ENCODE results near the gene MRM2. TPM values are rescaled to one million over a fixed set of nuclear protein-coding genes. Genes with fewer than 3 reads are reported as not detected.

MRM2 gene
- total RNA-seq, 1 experiment from 2014 or later, result 34.7 TPM

DNA sequence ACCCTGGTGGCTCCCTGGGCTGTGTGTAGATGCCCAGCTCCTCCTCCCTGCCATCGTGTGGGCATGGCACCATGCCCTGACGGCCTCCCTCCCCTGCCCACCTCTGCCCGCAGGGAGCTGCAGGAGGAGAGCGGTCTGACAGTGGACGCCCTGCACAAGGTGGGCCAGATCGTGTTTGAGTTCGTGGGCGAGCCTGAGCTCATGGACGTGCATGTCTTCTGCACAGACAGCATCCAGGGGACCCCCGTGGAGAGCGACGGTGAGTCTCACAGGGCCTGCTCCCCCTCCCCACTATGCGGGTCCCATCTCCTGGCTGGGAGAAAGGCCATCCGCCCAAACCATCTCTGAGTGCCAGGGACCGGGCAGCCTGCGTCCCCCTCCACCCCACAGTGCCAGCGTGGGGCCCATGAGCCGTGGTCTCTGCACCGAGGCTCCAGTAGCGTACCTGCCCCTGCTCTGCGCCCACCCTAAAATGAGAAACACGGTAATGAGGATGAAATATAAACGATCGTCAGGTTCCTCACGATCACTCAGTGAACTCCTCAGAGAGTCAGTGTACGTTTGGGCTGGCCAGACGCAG is 7.8 kb upstream of the MRM2 start:
- ATAC-seq (no peak), DNase-seq (ENCODE audit: low read depth, low spot score) (no peak)
- TF ChIP-seq CEBPB (IDR thresholded peaks at IDR 0.05; ENCODE audit: low read depth), result no peak
- TF ChIP-seq, protein P1, sequence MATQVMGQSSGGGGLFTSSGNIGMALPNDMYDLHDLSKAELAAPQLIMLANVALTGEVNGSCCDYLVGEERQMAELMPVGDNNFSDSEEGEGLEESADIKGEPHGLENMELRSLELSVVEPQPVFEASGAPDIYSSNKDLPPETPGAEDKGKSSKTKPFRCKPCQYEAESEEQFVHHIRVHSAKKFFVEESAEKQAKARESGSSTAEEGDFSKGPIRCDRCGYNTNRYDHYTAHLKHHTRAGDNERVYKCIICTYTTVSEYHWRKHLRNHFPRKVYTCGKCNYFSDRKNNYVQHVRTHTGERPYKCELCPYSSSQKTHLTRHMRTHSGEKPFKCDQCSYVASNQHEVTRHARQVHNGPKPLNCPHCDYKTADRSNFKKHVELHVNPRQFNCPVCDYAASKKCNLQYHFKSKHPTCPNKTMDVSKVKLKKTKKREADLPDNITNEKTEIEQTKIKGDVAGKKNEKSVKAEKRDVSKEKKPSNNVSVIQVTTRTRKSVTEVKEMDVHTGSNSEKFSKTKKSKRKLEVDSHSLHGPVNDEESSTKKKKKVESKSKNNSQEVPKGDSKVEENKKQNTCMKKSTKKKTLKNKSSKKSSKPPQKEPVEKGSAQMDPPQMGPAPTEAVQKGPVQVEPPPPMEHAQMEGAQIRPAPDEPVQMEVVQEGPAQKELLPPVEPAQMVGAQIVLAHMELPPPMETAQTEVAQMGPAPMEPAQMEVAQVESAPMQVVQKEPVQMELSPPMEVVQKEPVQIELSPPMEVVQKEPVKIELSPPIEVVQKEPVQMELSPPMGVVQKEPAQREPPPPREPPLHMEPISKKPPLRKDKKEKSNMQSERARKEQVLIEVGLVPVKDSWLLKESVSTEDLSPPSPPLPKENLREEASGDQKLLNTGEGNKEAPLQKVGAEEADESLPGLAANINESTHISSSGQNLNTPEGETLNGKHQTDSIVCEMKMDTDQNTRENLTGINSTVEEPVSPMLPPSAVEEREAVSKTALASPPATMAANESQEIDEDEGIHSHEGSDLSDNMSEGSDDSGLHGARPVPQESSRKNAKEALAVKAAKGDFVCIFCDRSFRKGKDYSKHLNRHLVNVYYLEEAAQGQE (IDR thresholded peaks at IDR 0.05; ENCODE audit: low read depth), result no peak
- TF ChIP-seq CBX3 (IDR thresholded peaks at IDR 0.05; ENCODE audit: low read depth), result no peak
- no peak for TF ChIP-seq RAD21 (IDR thresholded peaks at IDR 0.05; ENCODE audit: low read depth)
- TF ChIP-seq, protein P2, sequence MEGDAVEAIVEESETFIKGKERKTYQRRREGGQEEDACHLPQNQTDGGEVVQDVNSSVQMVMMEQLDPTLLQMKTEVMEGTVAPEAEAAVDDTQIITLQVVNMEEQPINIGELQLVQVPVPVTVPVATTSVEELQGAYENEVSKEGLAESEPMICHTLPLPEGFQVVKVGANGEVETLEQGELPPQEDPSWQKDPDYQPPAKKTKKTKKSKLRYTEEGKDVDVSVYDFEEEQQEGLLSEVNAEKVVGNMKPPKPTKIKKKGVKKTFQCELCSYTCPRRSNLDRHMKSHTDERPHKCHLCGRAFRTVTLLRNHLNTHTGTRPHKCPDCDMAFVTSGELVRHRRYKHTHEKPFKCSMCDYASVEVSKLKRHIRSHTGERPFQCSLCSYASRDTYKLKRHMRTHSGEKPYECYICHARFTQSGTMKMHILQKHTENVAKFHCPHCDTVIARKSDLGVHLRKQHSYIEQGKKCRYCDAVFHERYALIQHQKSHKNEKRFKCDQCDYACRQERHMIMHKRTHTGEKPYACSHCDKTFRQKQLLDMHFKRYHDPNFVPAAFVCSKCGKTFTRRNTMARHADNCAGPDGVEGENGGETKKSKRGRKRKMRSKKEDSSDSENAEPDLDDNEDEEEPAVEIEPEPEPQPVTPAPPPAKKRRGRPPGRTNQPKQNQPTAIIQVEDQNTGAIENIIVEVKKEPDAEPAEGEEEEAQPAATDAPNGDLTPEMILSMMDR (IDR thresholded peaks at IDR 0.05 in 2 of 3, conservative IDR thresholded peaks at IDR 0.05 in 1 of 3; ENCODE audit: borderline replicate concordance in 1 of 3, insufficient read depth in 1 of 3, low read depth in 2 of 3, low read length in 2 of 3), result no peak
- TF ChIP-seq SRF (IDR thresholded peaks at IDR 0.05; ENCODE audit: low read depth), result no peak
- TF ChIP-seq ZFX (IDR thresholded peaks at IDR 0.05), result no peak
- TF ChIP-seq SP1 (IDR thresholded peaks at IDR 0.05; ENCODE audit: low read depth), result no peak
- no peak for TF ChIP-seq EZH2phosphoT487 (IDR thresholded peaks at IDR 0.05; ENCODE audit: borderline replicate concordance)
- no peak for TF ChIP-seq POLR2AphosphoS5 (IDR thresholded peaks at IDR 0.05; ENCODE audit: low read depth, low read length)
- no peak for TF ChIP-seq TCF7L2 (IDR thresholded peaks at IDR 0.05; ENCODE audit: borderline replicate concordance, extremely low read depth, insufficient read depth, insufficient read length)
- no peak for TF ChIP-seq POLR2A (IDR thresholded peaks at IDR 0.05; ENCODE audit: borderline replicate concordance, extremely low read depth, insufficient read depth, insufficient read length)
- no peak for TF ChIP-seq JUND (IDR thresholded peaks at IDR 0.05)
- TF ChIP-seq FOSL1 (IDR thresholded peaks at IDR 0.05; ENCODE audit: low read depth), result no peak
- TF ChIP-seq YY1 (IDR thresholded peaks at IDR 0.05; ENCODE audit: extremely low read depth, insufficient replicate concordance, low read depth, low read length), result no peak
- TF ChIP-seq ELF1 (IDR thresholded peaks at IDR 0.05; ENCODE audit: borderline replicate concordance, low read depth), result no peak
- TF ChIP-seq ZNF274 (IDR thresholded peaks at IDR 0.05; ENCODE audit: low read depth, low read length), result no peak
- TF ChIP-seq, protein P3, sequence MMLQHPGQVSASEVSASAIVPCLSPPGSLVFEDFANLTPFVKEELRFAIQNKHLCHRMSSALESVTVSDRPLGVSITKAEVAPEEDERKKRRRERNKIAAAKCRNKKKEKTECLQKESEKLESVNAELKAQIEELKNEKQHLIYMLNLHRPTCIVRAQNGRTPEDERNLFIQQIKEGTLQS (IDR thresholded peaks at IDR 0.05), result no peak
- TF ChIP-seq, protein P4, sequence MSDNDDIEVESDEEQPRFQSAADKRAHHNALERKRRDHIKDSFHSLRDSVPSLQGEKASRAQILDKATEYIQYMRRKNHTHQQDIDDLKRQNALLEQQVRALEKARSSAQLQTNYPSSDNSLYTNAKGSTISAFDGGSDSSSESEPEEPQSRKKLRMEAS (IDR thresholded peaks at IDR 0.05), result no peak
- TF ChIP-seq, protein P5, sequence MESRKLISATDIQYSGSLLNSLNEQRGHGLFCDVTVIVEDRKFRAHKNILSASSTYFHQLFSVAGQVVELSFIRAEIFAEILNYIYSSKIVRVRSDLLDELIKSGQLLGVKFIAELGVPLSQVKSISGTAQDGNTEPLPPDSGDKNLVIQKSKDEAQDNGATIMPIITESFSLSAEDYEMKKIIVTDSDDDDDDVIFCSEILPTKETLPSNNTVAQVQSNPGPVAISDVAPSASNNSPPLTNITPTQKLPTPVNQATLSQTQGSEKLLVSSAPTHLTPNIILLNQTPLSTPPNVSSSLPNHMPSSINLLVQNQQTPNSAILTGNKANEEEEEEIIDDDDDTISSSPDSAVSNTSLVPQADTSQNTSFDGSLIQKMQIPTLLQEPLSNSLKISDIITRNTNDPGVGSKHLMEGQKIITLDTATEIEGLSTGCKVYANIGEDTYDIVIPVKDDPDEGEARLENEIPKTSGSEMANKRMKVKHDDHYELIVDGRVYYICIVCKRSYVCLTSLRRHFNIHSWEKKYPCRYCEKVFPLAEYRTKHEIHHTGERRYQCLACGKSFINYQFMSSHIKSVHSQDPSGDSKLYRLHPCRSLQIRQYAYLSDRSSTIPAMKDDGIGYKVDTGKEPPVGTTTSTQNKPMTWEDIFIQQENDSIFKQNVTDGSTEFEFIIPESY (IDR thresholded peaks at IDR 0.05; ENCODE audit: extremely low read depth, insufficient replicate concordance, low read length), result no peak
- 0 out of 4 replicates have a peak, but pooled peaks cover 0 to 5% of the 10 kb centered on the region in 2 experiments for H3K4me1 ChIP-seq (ENCODE audit: control insufficient read depth in 1 of 2, insufficient read depth in 2 of 2, low read length in 2 of 2)
- H2AFZ ChIP-seq (ENCODE audit: low read depth, low read length, poor library complexity, severe bottlenecking), result no peak overlapping the region
- BruUV-seq (replicated peaks), result no TSS peak
- no peak overlapping the region for H3K27ac ChIP-seq (ENCODE audit: low read depth, low read length)
- H3K9ac ChIP-seq (ENCODE audit: low read length), result no peak overlapping the region
- no peaks in the 10 kb centered on the region for H3K27me3 ChIP-seq (ENCODE audit: insufficient read depth, low read length)
- H3K9me2 ChIP-seq (ENCODE audit: insufficient read depth), result no peaks in the 10 kb centered on the region
- RAD21 ChIA-PET (ENCODE audit: low non-redundant PET in 1 of 2, low total read pairs in 2 of 2, uncharacterized antibody in 2 of 2, unreplicated experiment in 2 of 2), result no interaction called here
- no peaks in the 10 kb centered on the region for H3K9me3 ChIP-seq (ENCODE audit: control insufficient read depth in 1 of 2, insufficient read depth in 1 of 2, low read depth in 1 of 2, low read length in 2 of 2)
- no peak overlapping the region for H3K4me3 ChIP-seq (replicated peaks in 1 of 2; ENCODE audit: low read depth in 1 of 2, low read length in 2 of 2)
- H3K79me2 ChIP-seq (ENCODE audit: insufficient read depth, low read length), result no peaks in the 10 kb centered on the region
- POLR2A ChIA-PET, result no interaction called here
- H3K36me3 ChIP-seq (ENCODE audit: control insufficient read depth in 1 of 2, insufficient read depth in 2 of 2, low read length in 2 of 2), result no peaks in the 10 kb centered on the region; a peak in 1 of 4 replicates
- H3K4me2 ChIP-seq (ENCODE audit: low read length), result no peak overlapping the region
- H4K20me1 ChIP-seq (ENCODE audit: insufficient read depth), result no peaks in the 10 kb centered on the region
- CTCF ChIA-PET, result interaction anchor here (2.9 kb wide), 1 partner anchor 98 kb away, joined by 11 read pairs; no protein-coding TSS in a partner anchor
- intact Hi-C loops (cut with micrococcal nuclease), result no loop called here

Data from HCT116 (cell line).